Measurements from ENCODE around the gene UTP25. TPM values are rescaled to one million over a fixed set of nuclear protein-coding genes. Genes with fewer than 3 reads are reported as not detected.

The UTP25 gene
- total RNA-seq, 1 experiment from 2014 or later = 19.1 TPM

DNA sequence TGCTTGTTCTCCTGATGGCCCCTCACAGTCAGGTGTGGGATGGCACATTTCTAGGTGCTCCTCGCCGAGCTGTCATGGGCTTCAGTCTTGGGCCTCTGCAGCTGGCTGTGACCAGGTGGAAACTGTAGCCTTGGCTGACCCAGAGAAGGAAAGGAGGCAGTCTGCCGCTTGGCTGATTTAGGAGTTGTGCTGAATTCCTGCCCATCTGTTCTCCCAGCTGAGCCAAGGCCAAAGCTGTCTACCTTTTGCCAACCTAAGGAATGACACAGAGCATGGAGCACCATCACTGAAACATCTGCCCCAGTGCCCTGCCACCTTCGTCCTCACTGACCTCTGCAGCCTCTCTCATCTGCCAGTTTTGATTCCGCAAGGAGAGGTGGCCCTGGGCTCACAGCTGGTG is 27.9 kb downstream of the UTP25 start:
- intact Hi-C loops (cut with micrococcal nuclease; ENCODE audit: unreplicated experiment) = no loop called here
- BruUV-seq (replicated peaks) = no TSS peak
- no peaks in the 10 kb centered on the region for H3K27me3 Mint-ChIP-seq (ENCODE audit: unreplicated experiment)
- no peak overlapping the region for H3K4me3 Mint-ChIP-seq (ENCODE audit: low read depth, unreplicated experiment)
- H3K9me3 Mint-ChIP-seq (ENCODE audit: low read depth, unreplicated experiment) = no peaks in the 10 kb centered on the region
- no peak for DNase-seq
- CTCF ChIA-PET = no interaction called here
- peaks cover 42% of the 10 kb centered on the region for H3K36me3 Mint-ChIP-seq (ENCODE audit: insufficient read depth, unreplicated experiment)
- no peak overlapping the region for H3K27ac Mint-ChIP-seq (ENCODE audit: unreplicated experiment)
- H3K4me1 Mint-ChIP-seq (ENCODE audit: low read depth, unreplicated experiment) = peaks cover under 1% of the 10 kb centered on the region
- TF ChIP-seq, protein P1, sequence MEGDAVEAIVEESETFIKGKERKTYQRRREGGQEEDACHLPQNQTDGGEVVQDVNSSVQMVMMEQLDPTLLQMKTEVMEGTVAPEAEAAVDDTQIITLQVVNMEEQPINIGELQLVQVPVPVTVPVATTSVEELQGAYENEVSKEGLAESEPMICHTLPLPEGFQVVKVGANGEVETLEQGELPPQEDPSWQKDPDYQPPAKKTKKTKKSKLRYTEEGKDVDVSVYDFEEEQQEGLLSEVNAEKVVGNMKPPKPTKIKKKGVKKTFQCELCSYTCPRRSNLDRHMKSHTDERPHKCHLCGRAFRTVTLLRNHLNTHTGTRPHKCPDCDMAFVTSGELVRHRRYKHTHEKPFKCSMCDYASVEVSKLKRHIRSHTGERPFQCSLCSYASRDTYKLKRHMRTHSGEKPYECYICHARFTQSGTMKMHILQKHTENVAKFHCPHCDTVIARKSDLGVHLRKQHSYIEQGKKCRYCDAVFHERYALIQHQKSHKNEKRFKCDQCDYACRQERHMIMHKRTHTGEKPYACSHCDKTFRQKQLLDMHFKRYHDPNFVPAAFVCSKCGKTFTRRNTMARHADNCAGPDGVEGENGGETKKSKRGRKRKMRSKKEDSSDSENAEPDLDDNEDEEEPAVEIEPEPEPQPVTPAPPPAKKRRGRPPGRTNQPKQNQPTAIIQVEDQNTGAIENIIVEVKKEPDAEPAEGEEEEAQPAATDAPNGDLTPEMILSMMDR (IDR thresholded peaks at IDR 0.05; ENCODE audit: unreplicated experiment) = no peak

DNA sequence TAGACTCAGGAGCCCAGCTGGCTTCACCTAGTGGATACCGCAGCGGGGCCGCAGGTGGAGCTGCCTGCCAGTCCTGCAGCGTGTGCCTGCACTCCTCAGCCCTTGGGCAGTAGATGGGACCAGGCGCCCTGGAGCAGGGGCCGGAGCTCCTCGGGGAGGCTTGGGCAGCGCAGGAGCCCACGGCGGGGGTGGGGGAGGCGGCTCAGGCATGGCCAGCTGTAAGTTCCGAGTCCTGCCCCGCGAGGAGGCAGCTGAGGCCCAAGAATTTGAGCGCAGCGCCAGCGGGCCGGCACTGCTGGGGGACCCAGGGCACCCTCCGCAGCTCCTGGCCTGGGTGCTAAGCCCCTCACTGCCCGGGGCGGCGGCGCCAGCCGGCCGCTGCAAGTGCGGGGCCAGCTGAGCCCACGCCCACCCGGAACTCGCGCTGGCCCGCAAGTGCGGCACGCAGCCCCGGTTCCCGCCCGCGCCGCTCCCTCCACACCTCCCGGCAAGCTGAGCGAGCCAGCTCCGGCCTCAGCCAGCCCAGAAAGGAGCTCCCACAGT is 30.9 kb downstream of the UTP25 start:
- Mint-ChIP-seq H3K27me3 (ENCODE audit: unreplicated experiment) (no peaks in the 10 kb centered on the region), H3K9me3 (ENCODE audit: low read depth, unreplicated experiment) (no peaks in the 10 kb centered on the region), H3K36me3 (ENCODE audit: insufficient read depth, unreplicated experiment) (peaks cover 15% of the 10 kb centered on the region), H3K4me1 (ENCODE audit: low read depth, unreplicated experiment) (peaks cover 28% of the 10 kb centered on the region), H3K4me3 (ENCODE audit: low read depth, unreplicated experiment) (no peak overlapping the region), H3K27ac (ENCODE audit: unreplicated experiment) (no peak overlapping the region)
- no TSS peak for BruUV-seq (replicated peaks)
- intact Hi-C loops (cut with micrococcal nuclease; ENCODE audit: unreplicated experiment) = no loop called here
- DNase-seq = no peak
- CTCF ChIA-PET = interaction anchor here (0.7 to 1.2 kb wide), 5 partner anchors 87 to 498 kb away, joined by 3 to 11 read pairs (median 6); no protein-coding TSS in a partner anchor
- TF ChIP-seq, protein P1 (IDR thresholded peaks at IDR 0.05; ENCODE audit: unreplicated experiment) = no peak

DNA sequence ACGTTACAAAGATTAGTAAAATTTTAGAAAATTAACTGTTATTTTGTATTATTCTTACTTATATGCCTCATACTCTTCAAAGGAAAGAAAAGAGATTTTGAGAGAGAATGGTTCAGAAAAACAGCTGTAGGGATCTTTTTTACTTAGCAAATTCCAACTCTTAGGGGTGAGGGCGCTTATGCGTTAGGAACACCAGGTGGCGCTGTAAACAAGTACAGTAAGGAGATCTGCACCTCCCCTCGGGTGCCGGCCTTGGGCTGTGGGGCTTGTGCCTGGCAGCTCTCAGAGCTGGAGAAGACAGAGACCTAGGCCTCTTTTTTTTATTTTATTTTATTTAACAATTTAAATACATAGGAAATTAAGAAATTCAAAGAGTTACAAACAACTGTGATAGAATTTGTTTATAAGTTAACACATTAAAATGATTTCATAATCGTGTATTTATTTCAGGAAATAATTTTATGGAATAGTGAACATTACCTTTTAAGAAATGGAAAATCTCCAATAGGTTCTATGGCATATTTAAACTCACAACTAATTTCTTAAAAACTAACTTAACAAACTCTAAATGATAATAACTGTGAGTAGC is 32.6 kb downstream of the UTP25 start:
- H3K4me1 Mint-ChIP-seq (ENCODE audit: low read depth, unreplicated experiment) = peaks cover 42% of the 10 kb centered on the region
- CTCF ChIA-PET = interaction anchor here (0.5 to 2.0 kb wide), 7 partner anchors 11 to 1400 kb away, joined by 3 to 12 read pairs (median 5); no protein-coding TSS in a partner anchor
- intact Hi-C loops (cut with micrococcal nuclease; ENCODE audit: unreplicated experiment) = loop anchor here (1.0 to 10.0 kb wide), 5 partner anchors 37 to 452 kb away; partner anchors contain the start of gene SYT14
- no peak overlapping the region for H3K4me3 Mint-ChIP-seq (ENCODE audit: low read depth, unreplicated experiment)
- H3K27me3 Mint-ChIP-seq (ENCODE audit: unreplicated experiment) = no peaks in the 10 kb centered on the region
- peak; percentile 87 for DNase-seq
- H3K36me3 Mint-ChIP-seq (ENCODE audit: insufficient read depth, unreplicated experiment) = peaks cover 11% of the 10 kb centered on the region
- no peaks in the 10 kb centered on the region for H3K9me3 Mint-ChIP-seq (ENCODE audit: low read depth, unreplicated experiment)
- no TSS peak for BruUV-seq (replicated peaks)
- H3K27ac Mint-ChIP-seq (ENCODE audit: unreplicated experiment) = no peak overlapping the region
- TF ChIP-seq, protein P1 (IDR thresholded peaks at IDR 0.05; ENCODE audit: unreplicated experiment) = peak; percentile 86

DNA sequence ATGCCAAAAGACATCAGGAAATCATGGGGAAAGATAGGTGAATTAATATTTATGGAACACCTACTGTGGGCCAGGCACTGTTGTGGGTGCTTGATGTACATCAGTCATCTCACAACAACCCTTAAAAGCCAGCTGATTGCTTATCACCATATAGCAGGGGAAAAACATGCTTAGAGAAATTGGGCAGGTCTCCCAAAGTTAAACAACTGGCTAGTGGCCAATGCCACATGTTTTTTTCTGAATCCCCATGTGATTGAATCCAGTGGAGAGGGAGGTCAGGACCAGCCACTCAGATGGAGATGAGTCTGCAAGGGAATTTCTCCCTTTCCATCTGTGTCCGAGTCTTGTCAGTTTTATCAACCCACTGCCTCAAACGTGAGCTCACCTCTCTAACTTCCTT is 33.5 kb downstream of the UTP25 start:
- Mint-ChIP-seq H3K27me3 (ENCODE audit: unreplicated experiment) (no peaks in the 10 kb centered on the region), H3K4me3 (ENCODE audit: low read depth, unreplicated experiment) (no peak overlapping the region), H3K36me3 (ENCODE audit: insufficient read depth, unreplicated experiment) (peaks cover 6% of the 10 kb centered on the region), H3K27ac (ENCODE audit: unreplicated experiment) (peak overlapping the region; percentile 86), H3K9me3 (ENCODE audit: low read depth, unreplicated experiment) (no peaks in the 10 kb centered on the region), H3K4me1 (ENCODE audit: low read depth, unreplicated experiment) (peaks cover 48% of the 10 kb centered on the region)
- CTCF ChIA-PET = interaction anchor here (1.5 to 2.0 kb wide), 2 partner anchors 128 to 132 kb away, joined by 10 to 12 read pairs; no protein-coding TSS in a partner anchor
- BruUV-seq (replicated peaks) = no TSS peak
- TF ChIP-seq, protein P1 (IDR thresholded peaks at IDR 0.05; ENCODE audit: unreplicated experiment) = no peak
- no peak for DNase-seq
- intact Hi-C loops (cut with micrococcal nuclease; ENCODE audit: unreplicated experiment) = loop anchor here (5.0 to 10.0 kb wide), 4 partner anchors 36 to 451 kb away; partner anchors contain the start of gene SYT14
